H54 (cell line): ENCODE data around the gene SUGCT.

Source experiments
- DNase-seq: peaks from one replicate; pipeline ENCODE4 v3.0.0; 2011; ENCODE audit warnings: low spot score, mixed read lengths; ENCODE audit not compliant: insufficient read length
- FAIRE-seq: peaks from 3 replicates; lab custom pipeline; 2011; peaks lifted over from hg19 to GRCh38; lab: Jason Lieb, UNC
- POLR2A ChIP-seq: IDR thresholded peaks from 2 replicates; pipeline ENCODE4 v1.6.1; 2011; ENCODE audit warnings: low read depth, mild to moderate bottlenecking, low read length

Gene SUGCT

GRCh38 chr7:40570223-40570622 lies 435.4 kb downstream of the SUGCT start:
- FAIRE-seq (no peak), DNase-seq (no peak)
- no peak for TF ChIP-seq POLR2A

GRCh38 chr7:40571796-40572195 lies 437.0 kb downstream of the SUGCT start:
- DNase-seq, result no peak
- FAIRE-seq, result no peak
- no peak for TF ChIP-seq POLR2A

- TF ChIP-seq POLR2A, result no peak
- FAIRE-seq, result no peak
Measured at GRCh38 chr7:40572810-40573465, 438.1 kb downstream of the SUGCT start.

GRCh38 chr7:40579401-40579800 lies 444.6 kb downstream of the SUGCT start:
- no peak for TF ChIP-seq POLR2A
- FAIRE-seq (no peak), DNase-seq (no peak)

More at GRCh38 chr7:40572810-40573465, 438.1 kb downstream of the SUGCT start:
- no peak for DNase-seq

- no peak for TF ChIP-seq POLR2A
- no peak for DNase-seq
- no peak for FAIRE-seq
Measured at GRCh38 chr7:40580776-40581175, 446.0 kb downstream of the SUGCT start.

- TF ChIP-seq POLR2A, result no peak
- no peak for FAIRE-seq
Measured at GRCh38 chr7:40582539-40582938, 447.7 kb downstream of the SUGCT start.

GRCh38 chr7:40583667-40584444 lies 449.1 kb downstream of the SUGCT start:
- DNase-seq, result no peak
- TF ChIP-seq POLR2A, result no peak
- peak; percentile 57 for FAIRE-seq

More at GRCh38 chr7:40582539-40582938, 447.7 kb downstream of the SUGCT start:
- no peak for DNase-seq

GRCh38 chr7:40584667-40585433 lies 450.0 kb downstream of the SUGCT start:
- FAIRE-seq, result peak; percentile 92
- no peak for DNase-seq
- no peak for TF ChIP-seq POLR2A

- TF ChIP-seq POLR2A, result no peak
- DNase-seq, result peak; percentile 23
- FAIRE-seq, result peak; percentile 66
Measured at GRCh38 chr7:40586197-40586596, 451.4 kb downstream of the SUGCT start.

GRCh38 chr7:40587419-40587818 lies 452.6 kb downstream of the SUGCT start:
- FAIRE-seq (no peak), DNase-seq (no peak)
- no peak for TF ChIP-seq POLR2A

GRCh38 chr7:40595129-40595528 lies 460.3 kb downstream of the SUGCT start:
- DNase-seq (no peak), FAIRE-seq (no peak)
- no peak for TF ChIP-seq POLR2A

- FAIRE-seq, result no peak
- DNase-seq, result no peak
- no peak for TF ChIP-seq POLR2A
Measured at GRCh38 chr7:40595832-40596231, 461.0 kb downstream of the SUGCT start.

- DNase-seq (no peak), FAIRE-seq (no peak)
- TF ChIP-seq POLR2A, result no peak
Measured at GRCh38 chr7:40597517-40597916, 462.7 kb downstream of the SUGCT start.

GRCh38 chr7:40598915-40599314 lies 464.1 kb downstream of the SUGCT start:
- TF ChIP-seq POLR2A, result no peak
- peak; percentile 6 for FAIRE-seq
- DNase-seq, result no peak
